C1 segment of cervical spinal cord (tissue), 14 donors: ENCODE results near the gene TAL1.
"Not testable (repeated sequence)": the region's sequence is repeated elsewhere in the genome, so short reads cannot be mapped to it uniquely, and the experiment has no call there.

Source experiments
- DNase-seq, 14 donors: peaks; one replicate each; lab custom pipeline; 2025; lab: John Stamatoyannopoulos, UW

Gene TAL1

GRCh38 chr1:47212636-47213229 lies 19.3 kb downstream of the TAL1 start:
- no peak for DNase-seq

GRCh38 chr1:47211796-47212269 lies 20.2 kb downstream of the TAL1 start:
- DNase-seq, result peak in 3 of 14 donors; percentile 9 to 48 (median 46)

DNA sequence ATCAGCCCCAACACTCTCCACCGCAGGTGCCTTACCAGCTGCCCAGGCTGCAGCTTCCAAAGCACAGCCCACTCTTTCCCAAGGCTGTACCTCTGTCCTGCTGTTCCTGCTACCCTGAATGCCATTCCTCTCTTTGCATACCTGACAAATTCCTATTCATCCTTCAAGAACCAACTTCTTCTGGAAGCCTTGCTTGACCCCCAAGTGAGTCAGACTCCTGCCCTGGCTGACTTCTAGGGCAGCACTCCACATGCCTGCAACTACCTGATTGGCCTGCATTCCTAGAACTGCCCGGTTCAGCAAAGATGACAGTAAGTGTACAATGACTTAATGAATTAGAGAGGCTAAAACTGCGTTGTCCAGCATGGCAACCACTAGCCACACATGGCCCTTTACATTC lies 21.4 kb downstream of the TAL1 start:
- no peak for DNase-seq

GRCh38 chr1:47209725-47210325 lies 22.2 kb downstream of the TAL1 start:
- no peak for DNase-seq

- no peak for DNase-seq
Observed at GRCh38 chr1:47209091-47209490, 22.9 kb downstream of the TAL1 start.

DNA sequence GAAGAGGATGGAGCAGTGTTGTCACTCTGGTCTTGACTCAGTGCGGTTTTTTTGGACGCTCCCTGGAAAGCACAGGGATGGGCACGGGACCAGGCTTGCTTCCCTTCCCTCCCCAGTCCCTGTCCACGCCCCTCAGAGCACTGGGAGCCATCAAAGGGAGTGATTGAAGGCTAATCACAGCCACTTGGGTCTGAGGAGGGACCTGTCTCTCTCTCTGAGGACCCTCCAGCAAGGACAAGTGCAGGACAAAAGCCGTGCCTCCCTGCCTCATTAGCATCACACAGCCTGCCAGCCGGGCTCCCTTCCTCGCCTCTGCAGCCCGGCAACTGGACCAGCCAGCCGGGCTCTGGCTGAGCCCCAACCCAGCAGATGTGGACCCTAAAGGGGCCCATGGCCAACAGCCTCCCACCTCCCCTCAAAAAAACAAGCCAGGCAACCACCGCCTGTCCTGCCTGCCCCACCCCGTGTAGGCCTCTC lies 23.6 kb downstream of the TAL1 start:
- no peak for DNase-seq

- no peak for DNase-seq
Observed at GRCh38 chr1:47207803-47208373, 24.1 kb downstream of the TAL1 start.

DNA sequence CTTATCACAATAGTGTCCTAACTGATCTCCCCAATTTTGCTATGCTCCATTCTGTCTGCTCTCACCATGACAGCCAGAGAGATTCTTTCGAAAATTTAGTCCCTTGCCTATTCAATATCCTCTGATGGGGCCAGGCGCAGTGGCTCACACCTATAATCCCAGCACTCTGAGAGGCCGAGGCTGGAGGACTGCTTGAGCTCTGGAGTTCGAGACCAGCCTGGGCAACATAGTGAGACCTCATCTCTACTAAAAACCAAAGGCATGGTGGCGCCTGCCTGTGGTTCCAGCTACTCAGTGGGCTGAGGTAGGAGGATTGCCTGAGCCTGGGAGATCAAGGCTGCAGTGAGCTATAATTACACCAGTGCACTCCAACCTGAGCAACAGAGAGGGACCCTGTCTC lies 26.1 kb downstream of the TAL1 start:
- DNase-seq, result no peak

- DNase-seq, result not testable (repeated sequence)
Observed at GRCh38 chr1:47203504-47203903, 28.5 kb downstream of the TAL1 start.

DNA sequence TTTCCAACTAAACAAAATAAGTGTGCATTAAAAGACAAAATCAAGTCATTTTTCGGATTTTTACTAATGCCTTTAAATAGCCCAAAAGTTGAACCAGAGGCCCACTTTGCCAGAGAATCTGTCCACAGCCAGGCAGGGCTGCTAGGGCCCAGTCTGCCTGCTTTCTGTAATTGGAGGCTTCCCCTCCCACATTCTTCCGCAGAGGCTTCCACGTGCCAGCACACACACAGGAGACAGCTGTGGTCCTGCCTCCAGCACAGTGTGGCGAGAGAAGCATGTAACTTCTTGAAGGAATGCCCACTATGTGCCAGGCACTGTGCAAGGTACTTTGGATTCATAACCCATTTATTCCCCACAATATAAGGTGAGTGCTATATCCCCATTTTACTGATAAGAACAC lies 30.8 kb downstream of the TAL1 start:
- no peak for DNase-seq

GRCh38 chr1:47198214-47198613 lies 33.8 kb downstream of the TAL1 start:
- no peak for DNase-seq

- peak in 1 of 14 donors; percentile 63 for DNase-seq
Observed at GRCh38 chr1:47196622-47197021, 35.4 kb downstream of the TAL1 start.

DNA sequence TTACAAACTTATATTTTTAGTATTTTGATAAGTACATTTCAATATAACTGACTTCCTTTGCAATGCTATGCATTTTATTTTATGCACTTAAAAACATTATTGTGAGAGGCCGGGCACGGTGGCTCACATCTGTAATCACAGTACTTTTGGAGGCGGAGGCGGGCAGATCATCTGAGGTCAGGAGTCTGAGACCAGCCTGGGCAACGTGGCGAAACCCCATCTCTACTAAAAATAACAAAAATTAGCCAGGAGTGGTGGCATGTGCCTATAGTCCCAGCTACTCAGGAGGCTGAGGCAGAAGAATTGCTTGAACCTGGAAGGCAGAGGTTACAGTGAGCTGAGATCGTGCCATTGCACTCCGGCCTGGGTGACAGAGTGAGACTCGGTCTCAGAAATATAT lies 36.0 kb downstream of the TAL1 start:
- DNase-seq, result not testable (repeated sequence)

DNA sequence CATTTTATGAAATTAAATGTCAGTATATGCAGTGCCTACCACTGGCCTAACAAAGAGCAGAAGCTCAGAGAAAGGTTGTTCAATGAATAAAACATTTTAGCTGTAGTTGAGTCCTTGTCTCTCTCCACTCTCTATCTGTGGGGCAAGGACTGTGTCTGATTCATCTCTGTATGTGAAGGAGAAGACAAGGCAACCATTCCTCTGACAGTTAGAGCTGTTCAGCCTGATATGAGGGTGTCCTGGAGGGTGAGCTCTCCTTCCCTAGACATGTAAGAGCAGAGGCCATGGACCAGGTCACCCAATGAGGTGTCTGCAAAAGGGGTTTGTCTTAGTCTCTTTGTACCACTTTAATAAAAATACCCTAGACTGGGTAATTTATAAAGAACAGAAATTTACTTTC lies 37.7 kb downstream of the TAL1 start:
- no peak for DNase-seq

GRCh38 chr1:47193496-47193895 lies 38.5 kb downstream of the TAL1 start:
- not testable (repeated sequence) for DNase-seq

GRCh38 chr1:47192458-47193384 lies 39.3 kb downstream of the TAL1 start:
- DNase-seq, result peak in 10 of 14 donors; percentile 6 to 59 (median 28)

DNA sequence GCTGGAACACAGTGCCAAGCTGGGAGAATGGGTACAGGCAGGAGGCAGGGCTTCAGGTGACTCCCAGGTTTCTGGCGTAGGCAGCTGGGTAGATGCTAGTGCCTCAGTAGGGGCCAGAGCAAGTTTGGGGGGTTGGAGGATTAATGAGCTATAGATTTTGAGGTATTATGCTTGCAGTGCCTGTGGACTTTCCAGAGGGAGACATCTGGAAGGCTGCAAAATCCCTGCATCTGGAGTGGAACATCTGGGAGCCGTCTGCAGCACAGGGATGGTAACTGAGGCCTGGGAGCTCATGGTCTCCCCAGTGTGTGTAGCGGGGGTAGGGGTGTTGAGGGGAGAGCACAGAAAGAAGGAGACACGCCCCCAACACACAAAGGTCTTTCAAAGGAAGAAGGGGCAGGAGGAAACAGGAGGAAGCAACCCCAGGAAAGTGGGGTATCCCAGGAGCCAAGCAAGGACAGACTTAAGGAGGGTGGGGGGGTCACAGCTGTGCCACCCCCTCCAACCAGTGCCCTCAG lies 40.0 kb downstream of the TAL1 start:
- DNase-seq, result no peak

- no peak for DNase-seq
Observed at GRCh38 chr1:47190857-47191256, 41.2 kb downstream of the TAL1 start.

DNA sequence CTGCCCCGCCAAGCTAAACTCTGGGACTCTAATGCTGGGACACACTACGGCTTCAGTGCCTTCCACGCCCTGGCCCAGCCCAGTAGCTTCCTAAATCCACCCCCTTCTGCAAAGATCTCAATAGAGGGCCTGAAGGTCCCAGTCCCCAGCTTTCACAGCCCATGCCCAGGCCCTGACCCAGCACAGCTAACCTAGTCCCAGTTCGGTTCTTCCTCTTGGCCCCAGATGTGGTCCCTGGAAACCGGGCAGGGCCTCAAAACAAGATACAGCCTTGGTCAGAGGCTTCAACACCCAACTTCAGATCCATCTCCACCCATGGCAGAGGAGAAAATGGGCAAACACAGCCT lies 41.5 kb downstream of the TAL1 start:
- DNase-seq, result no peak

DNA sequence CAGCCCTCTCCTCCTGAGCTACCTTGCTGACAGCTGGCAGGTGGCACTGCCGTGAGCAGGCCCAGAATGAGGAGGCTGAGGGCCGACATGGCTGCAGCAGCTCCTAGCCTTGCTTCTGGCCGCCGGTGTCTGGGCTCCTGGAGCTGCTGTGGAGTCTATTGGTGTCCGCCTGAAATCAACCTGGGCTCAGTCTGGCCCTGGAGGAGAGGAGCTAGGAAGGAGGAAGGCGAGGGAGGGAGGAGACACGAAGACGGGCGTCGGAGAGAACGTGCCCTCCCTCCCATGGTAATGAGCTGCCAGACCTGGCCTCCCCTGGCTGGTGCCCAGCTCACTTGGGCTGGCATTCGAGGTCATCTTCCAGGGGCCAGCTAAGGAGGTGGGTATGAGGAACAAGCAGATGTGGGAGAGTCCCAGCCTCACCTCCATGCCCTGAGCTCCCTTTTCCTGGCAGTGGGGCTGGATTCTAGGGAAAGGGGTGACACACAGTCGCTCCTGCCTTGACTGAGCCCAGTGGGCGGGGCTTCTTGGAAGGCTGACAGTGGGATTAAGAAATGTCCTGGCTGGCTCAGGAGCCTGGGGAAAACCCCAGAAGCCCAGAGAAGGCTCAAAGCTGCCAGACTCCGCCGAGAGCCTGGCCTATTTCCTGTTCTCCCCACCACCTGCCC lies 42.0 kb downstream of the TAL1 start, which contains the start of gene PDZK1IP1:
Gene PDZK1IP1 (minus strand): TSS at position 193 of the 665 bp plus-strand sequence. CDS start 104 bp downstream, at position 89.
- DNase-seq, result peak in 5 of 14 donors; percentile 20 to 73 (median 24)
